Measurements from ENCODE around the gene C6orf15.

C6orf15 gene

DNA sequence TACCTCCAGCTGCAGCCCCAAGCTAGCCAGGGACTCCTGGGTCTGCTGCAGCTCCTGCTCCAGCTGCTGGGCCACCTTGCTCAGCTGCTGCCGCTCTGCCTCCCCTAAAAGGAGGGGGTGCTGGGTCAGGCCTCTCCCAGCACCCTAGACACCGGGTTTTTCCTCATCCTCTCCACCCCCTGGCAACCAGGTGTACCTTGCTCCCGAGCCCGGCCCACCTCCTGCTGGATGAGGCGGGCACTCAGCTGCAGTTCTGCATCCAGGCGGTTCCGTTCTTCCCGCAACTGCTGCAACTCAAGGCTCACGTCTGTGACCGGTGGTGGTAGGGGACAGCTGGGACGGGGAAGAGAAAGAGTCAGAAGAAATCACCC is 32.6 kb upstream of the C6orf15 start:
- no peak for TF ChIP-seq POLR2AphosphoS5 (IDR thresholded peaks at IDR 0.05; ENCODE audit: low read depth, low read length)
- TF ChIP-seq POLR2A (IDR thresholded peaks at IDR 0.05; ENCODE audit: low read depth, low read length): no peak
- no peak for TF ChIP-seq TAF1 (IDR thresholded peaks at IDR 0.05; ENCODE audit: borderline replicate concordance, low read depth, low read length)
- no peak for DNase-seq (ENCODE audit: insufficient read length)
- no peak for FAIRE-seq

- TF ChIP-seq POLR2AphosphoS5 (IDR thresholded peaks at IDR 0.05; ENCODE audit: low read depth, low read length): no peak
- TF ChIP-seq POLR2A (IDR thresholded peaks at IDR 0.05; ENCODE audit: low read depth, low read length): no peak
- TF ChIP-seq TAF1 (IDR thresholded peaks at IDR 0.05; ENCODE audit: borderline replicate concordance, low read depth, low read length): no peak
- DNase-seq (ENCODE audit: insufficient read length) (no peak), FAIRE-seq (no peak)
Observed at GRCh38 chr6:31144296-31144969, 32.1 kb upstream of the C6orf15 start.

DNA sequence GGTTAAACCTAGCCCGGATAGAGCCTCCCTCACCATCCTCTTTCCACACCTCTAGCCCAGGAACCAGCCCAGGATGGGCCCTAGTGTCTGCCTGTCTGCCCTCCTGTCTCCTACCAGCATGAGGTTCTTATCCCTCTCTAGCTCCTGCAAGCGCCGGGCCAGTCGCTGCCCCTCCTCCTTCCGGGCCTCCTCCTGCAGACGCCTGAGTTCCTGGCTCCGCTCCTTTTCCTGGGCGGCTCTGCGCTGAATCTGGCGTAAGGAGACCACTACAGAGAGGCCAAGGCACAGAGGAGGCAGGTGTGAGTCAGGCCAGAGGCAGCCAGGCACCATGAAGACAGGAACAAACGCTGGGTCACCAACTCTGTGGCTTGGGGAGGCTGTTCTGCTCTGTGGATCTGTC is 30.8 kb upstream of the C6orf15 start:
- no peak for FAIRE-seq
- TF ChIP-seq TAF1 (IDR thresholded peaks at IDR 0.05; ENCODE audit: borderline replicate concordance, low read depth, low read length): no peak
- TF ChIP-seq POLR2AphosphoS5 (IDR thresholded peaks at IDR 0.05; ENCODE audit: low read depth, low read length): no peak
- TF ChIP-seq POLR2A (IDR thresholded peaks at IDR 0.05; ENCODE audit: low read depth, low read length): no peak
- no peak for DNase-seq (ENCODE audit: insufficient read length)

DNA sequence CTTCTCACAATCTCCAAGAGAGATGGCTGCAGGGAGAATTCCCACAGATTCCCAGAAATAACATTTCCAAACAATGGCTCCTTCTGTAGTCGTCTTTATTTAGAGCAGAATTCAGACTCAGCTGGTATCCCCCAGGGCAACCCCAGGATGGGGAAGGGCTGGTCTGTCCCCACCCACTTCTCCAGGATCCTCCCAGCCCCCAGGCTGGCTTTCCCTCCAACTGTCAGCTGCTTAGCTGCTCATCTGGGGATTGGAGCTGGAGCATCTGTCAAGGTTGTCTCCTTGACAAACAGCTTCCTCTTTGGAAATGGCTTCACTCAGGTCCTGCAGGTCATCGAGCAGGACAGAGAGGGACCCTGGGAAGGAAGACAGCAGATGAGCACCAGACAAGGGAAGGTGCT is 30.0 kb upstream of the C6orf15 start:
- DNase-seq (ENCODE audit: insufficient read length): no peak

DNA sequence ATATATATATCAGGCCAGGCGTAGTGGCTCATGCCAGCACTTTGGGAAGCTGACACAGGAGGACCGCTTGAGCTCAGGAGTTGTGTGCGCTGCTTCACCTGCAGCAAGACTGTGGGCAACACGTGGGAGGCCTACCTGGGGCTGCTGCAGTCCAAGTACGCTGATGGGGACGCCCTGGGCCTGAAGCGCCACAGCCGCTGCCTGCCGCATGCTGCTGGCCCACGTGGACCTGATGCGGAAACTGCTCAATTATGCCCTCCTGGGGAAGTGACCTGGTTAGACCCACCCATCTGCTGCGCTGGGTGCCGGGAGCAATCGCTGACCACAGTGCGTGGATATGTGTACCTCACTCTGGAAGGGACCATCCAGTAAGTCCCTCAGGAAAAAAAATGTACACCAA is 28.3 kb upstream of the C6orf15 start:
- TF ChIP-seq TAF1 (IDR thresholded peaks at IDR 0.05; ENCODE audit: borderline replicate concordance, low read depth, low read length) (no peak), POLR2A (IDR thresholded peaks at IDR 0.05; ENCODE audit: low read depth, low read length) (no peak), POLR2AphosphoS5 (IDR thresholded peaks at IDR 0.05; ENCODE audit: low read depth, low read length) (no peak)
- FAIRE-seq (no peak), DNase-seq (ENCODE audit: insufficient read length) (no peak)

More for the DNA sequence above, 30.0 kb upstream of the C6orf15 start:
- no peak for FAIRE-seq
- TF ChIP-seq POLR2AphosphoS5 (IDR thresholded peaks at IDR 0.05; ENCODE audit: low read depth, low read length) (no peak), POLR2A (IDR thresholded peaks at IDR 0.05; ENCODE audit: low read depth, low read length) (no peak), TAF1 (IDR thresholded peaks at IDR 0.05; ENCODE audit: borderline replicate concordance, low read depth, low read length) (no peak)

DNA sequence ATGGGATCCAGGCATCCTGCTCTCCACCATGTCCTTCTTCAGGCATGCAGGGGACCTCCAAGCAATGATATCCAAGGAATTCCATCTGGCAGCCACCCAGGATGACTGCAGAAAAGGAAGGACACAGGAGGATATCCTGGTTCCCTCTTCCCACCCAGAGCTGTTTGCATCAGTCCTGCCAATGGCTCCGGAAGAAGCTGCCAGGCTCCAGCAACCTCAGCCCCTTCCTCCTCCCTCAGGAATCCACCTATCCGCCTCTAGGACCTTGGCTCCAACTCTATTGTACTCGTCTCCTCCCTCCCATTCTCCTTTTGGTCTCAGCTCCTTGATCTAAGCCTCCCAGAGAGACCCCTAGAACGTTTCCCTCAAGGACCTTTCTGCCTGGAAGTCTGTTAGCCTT is 27.2 kb upstream of the C6orf15 start:
- TF ChIP-seq POLR2A (IDR thresholded peaks at IDR 0.05; ENCODE audit: low read depth, low read length) (no peak), POLR2AphosphoS5 (IDR thresholded peaks at IDR 0.05; ENCODE audit: low read depth, low read length) (no peak), TAF1 (IDR thresholded peaks at IDR 0.05; ENCODE audit: borderline replicate concordance, low read depth, low read length) (no peak)
- no peak for DNase-seq (ENCODE audit: insufficient read length)
- no peak for FAIRE-seq

DNA sequence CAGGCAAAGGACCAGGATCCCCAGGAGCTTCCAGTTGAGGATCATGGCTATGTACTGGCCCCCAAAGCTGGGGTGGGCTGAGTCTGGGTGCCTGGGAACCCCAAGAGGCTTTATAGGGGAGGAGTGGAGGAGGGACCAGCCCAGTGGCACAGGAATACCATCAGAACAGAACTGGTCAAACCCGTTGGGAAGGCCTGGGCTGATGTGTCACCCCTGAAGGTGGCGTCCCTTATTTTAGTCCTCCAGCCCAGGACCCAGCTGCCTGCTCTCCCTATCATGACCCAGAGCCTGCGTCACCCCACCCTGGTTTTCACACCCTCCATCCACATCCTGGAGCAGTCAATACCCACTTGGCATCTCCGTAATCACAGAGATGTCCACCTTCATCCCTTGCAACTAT is 26.6 kb upstream of the C6orf15 start, which contains the start of gene PSORS1C2:
Gene PSORS1C2 (minus strand): TSS at position 85 of the 400 bp plus-strand sequence. CDS start 40 bp downstream, at position 45.
- no peak for DNase-seq (ENCODE audit: insufficient read length)
- no peak for TF ChIP-seq POLR2AphosphoS5 (IDR thresholded peaks at IDR 0.05; ENCODE audit: low read depth, low read length)
- FAIRE-seq: no peak

GRCh38 chr6:31135710-31136109 is 23.3 kb upstream of the C6orf15 start:
- no peak for FAIRE-seq
- TF ChIP-seq POLR2A (IDR thresholded peaks at IDR 0.05; ENCODE audit: low read depth, low read length): no peak
- TF ChIP-seq TAF1 (IDR thresholded peaks at IDR 0.05; ENCODE audit: borderline replicate concordance, low read depth, low read length): no peak
- TF ChIP-seq POLR2AphosphoS5 (IDR thresholded peaks at IDR 0.05; ENCODE audit: low read depth, low read length): no peak

GRCh38 chr6:31132806-31133205 is 20.4 kb upstream of the C6orf15 start:
- no peak for DNase-seq (ENCODE audit: insufficient read length)
- no peak for TF ChIP-seq POLR2A (IDR thresholded peaks at IDR 0.05; ENCODE audit: low read depth, low read length)
- no peak for TF ChIP-seq POLR2AphosphoS5 (IDR thresholded peaks at IDR 0.05; ENCODE audit: low read depth, low read length)
- no peak for TF ChIP-seq TAF1 (IDR thresholded peaks at IDR 0.05; ENCODE audit: borderline replicate concordance, low read depth, low read length)
- no peak for FAIRE-seq

More at GRCh38 chr6:31135710-31136109, 23.3 kb upstream of the C6orf15 start:
- no peak for DNase-seq (ENCODE audit: insufficient read length)

DNA sequence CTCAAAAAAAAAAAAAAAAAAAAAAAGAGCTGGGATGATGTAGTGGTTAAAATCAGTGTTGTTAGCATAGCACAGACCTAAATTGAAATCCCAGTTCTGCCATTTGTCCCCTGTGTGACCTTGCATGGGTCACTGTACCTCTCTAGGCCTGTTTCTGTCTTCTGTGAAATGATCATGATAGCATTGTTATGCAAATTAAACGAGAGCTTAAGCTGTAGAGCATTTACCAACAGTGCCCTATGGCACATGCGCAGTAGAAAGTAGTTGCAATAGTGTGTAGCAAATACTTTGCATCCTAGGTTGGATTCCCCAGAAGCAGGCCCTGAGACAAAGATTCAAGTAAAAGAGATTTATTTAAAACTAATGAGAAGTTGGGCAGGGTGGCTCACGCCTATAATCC is 19.2 kb upstream of the C6orf15 start:
- FAIRE-seq (no peak), DNase-seq (ENCODE audit: insufficient read length) (no peak)
- TF ChIP-seq POLR2AphosphoS5 (IDR thresholded peaks at IDR 0.05; ENCODE audit: low read depth, low read length) (no peak), TAF1 (IDR thresholded peaks at IDR 0.05; ENCODE audit: borderline replicate concordance, low read depth, low read length) (no peak)

DNA sequence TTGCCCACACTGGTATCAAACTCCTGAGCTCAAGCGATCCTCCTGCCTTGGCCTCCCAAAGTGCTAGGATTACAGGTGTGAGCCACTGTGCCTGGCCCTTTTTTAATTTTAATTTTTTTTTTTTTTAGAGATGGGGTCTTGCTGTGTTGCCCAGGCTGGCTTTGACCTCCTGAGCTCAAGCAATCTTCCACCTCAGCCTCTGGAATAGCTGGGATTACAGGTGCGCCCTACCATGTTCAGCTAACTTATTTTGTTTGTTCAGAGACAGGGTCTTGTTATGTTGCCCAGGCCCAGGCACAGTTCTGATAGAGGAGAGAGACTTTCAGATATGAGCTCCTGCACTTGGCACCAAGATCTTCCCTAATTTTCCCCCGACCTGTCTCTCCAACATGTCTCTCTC is 18.4 kb upstream of the C6orf15 start:
- TF ChIP-seq POLR2AphosphoS5 (IDR thresholded peaks at IDR 0.05; ENCODE audit: low read depth, low read length): no peak
- no peak for TF ChIP-seq POLR2A (IDR thresholded peaks at IDR 0.05; ENCODE audit: low read depth, low read length)
- TF ChIP-seq TAF1 (IDR thresholded peaks at IDR 0.05; ENCODE audit: borderline replicate concordance, low read depth, low read length): no peak
- FAIRE-seq (no peak), DNase-seq (ENCODE audit: insufficient read length) (no peak)

- FAIRE-seq: no peak
- TF ChIP-seq TAF1 (IDR thresholded peaks at IDR 0.05; ENCODE audit: borderline replicate concordance, low read depth, low read length) (no peak), POLR2AphosphoS5 (IDR thresholded peaks at IDR 0.05; ENCODE audit: low read depth, low read length) (no peak), POLR2A (IDR thresholded peaks at IDR 0.05; ENCODE audit: low read depth, low read length) (no peak)
- DNase-seq (ENCODE audit: insufficient read length): no peak
Observed at GRCh38 chr6:31129130-31129529, 16.8 kb upstream of the C6orf15 start.

All from GM12892 (cell line).